Osteoblast (primary cell): ENCODE measurements around the gene OGDH. TPM values are rescaled to one million over a fixed set of nuclear protein-coding genes. Genes with fewer than 3 reads are reported as not detected.

ENCODE experiments used
- DNase-seq: peaks from one replicate; pipeline ENCODE4 v3.0.0; 2011; ENCODE audit warnings: low spot score, mixed read lengths; ENCODE audit not compliant: insufficient read length; ENCODE audit errors: missing footprints
- H2AFZ ChIP-seq: 2 replicates; pipeline ENCODE4 v1.6.0; 2011; ENCODE audit warnings: mild to moderate bottlenecking, low read length
- H3K27ac ChIP-seq: 2 replicates; pipeline ENCODE4 v1.5.1; 2011; ENCODE audit warnings: mild to moderate bottlenecking, low read depth, low read length, moderate library complexity
- H3K27me3 ChIP-seq: 2 replicates; pipeline ENCODE4 v1.6.0; 2012; ENCODE audit warnings: mild to moderate bottlenecking, control low read depth, inconsistent platforms, low read length, moderate library complexity; ENCODE audit not compliant: insufficient read depth
- H3K36me3 ChIP-seq: 2 replicates; pipeline ENCODE4 v1.5.1; 2011; ENCODE audit warnings: mild to moderate bottlenecking, low read length, control low read depth, moderate library complexity; ENCODE audit not compliant: insufficient read depth
- H3K4me1 ChIP-seq: 2 replicates; pipeline ENCODE4 v1.5.1; 2011; ENCODE audit warnings: mild to moderate bottlenecking, low read length, control low read depth, moderate library complexity; ENCODE audit not compliant: insufficient read depth
- H3K4me2 ChIP-seq: 2 replicates; pipeline ENCODE4 v1.6.0; 2011; ENCODE audit warnings: mild to moderate bottlenecking, low read length; ENCODE audit not compliant: insufficient read depth
- H3K4me3 ChIP-seq: fragments of 200-600 bp; sonication (generic); 3 replicates; pipeline ENCODE4 v1.5.1; 2012; ENCODE audit warnings: mild to moderate bottlenecking, low read length, inconsistent platforms; ENCODE audit not compliant: insufficient read depth
- H3K79me2 ChIP-seq: 2 replicates; pipeline ENCODE4 v1.6.0; 2012; ENCODE audit warnings: mild to moderate bottlenecking, low read length, control low read depth, inconsistent platforms; ENCODE audit not compliant: insufficient read depth
- H3K9me3 ChIP-seq: 2 replicates; pipeline ENCODE4 v1.5.1; 2011; ENCODE audit warnings: low read depth, low read length, control low read depth
- H4K20me1 ChIP-seq: 2 replicates; pipeline ENCODE4 v1.6.0; 2012; ENCODE audit warnings: mild to moderate bottlenecking, low read length, control low read depth; ENCODE audit not compliant: insufficient read depth
- CTCF ChIP-seq: IDR thresholded peaks from 2 replicates; pipeline ENCODE4 v1.5.1; 2011; ENCODE audit warnings: mild to moderate bottlenecking, low read depth, low read length, moderate library complexity; ENCODE audit errors: extremely low read depth
- total RNA-seq: library from RNA; depleted of rRNA; stranded (reverse); fragments of >200 nt; gene quantifications from 2 replicates; pipeline ENCODE4 v1.2.3, GENCODE V29; 2012

The OGDH gene
- total RNA-seq, 1 donor, result 64.4 TPM

GRCh38 chr7:44661233-44661632, 54.8 kb downstream of the OGDH start:
- no peak overlapping the region for H3K4me3 ChIP-seq
- no peak overlapping the region for H2AFZ ChIP-seq
- DNase-seq, result no peak
- H3K4me1 ChIP-seq, result peaks cover 18% of the 10 kb centered on the region
- H3K27ac ChIP-seq, result no peak overlapping the region
- peaks cover 19% of the 10 kb centered on the region for H3K36me3 ChIP-seq
- no peaks in the 10 kb centered on the region for H4K20me1 ChIP-seq
- H3K79me2 ChIP-seq, result peaks cover 12% of the 10 kb centered on the region
- no peaks in the 10 kb centered on the region for H3K27me3 ChIP-seq
- H3K9me3 ChIP-seq, result peaks cover 3% of the 10 kb centered on the region
- TF ChIP-seq CTCF, result no peak
- no peak overlapping the region for H3K4me2 ChIP-seq

GRCh38 chr7:44664780-44665461, 58.5 kb downstream of the OGDH start:
- H3K4me2 ChIP-seq, result no peak overlapping the region

GRCh38 chr7:44665531-44666213, 59.2 kb downstream of the OGDH start:
- peak overlapping the region; percentile 18 for H3K4me3 ChIP-seq
- H3K36me3 ChIP-seq, result peaks cover 39% of the 10 kb centered on the region
- H3K9me3 ChIP-seq, result peaks cover under 1% of the 10 kb centered on the region
- peaks cover 18% of the 10 kb centered on the region for H3K4me1 ChIP-seq
- DNase-seq, result peak; percentile 77
- peaks cover 5% of the 10 kb centered on the region for H3K79me2 ChIP-seq
- no peaks in the 10 kb centered on the region for H3K27me3 ChIP-seq
- peak overlapping the region; percentile 76 for H3K27ac ChIP-seq
- TF ChIP-seq CTCF, result no peak
- peak overlapping the region; percentile 26 for H3K4me2 ChIP-seq
- H4K20me1 ChIP-seq, result no peaks in the 10 kb centered on the region
- no peak overlapping the region for H2AFZ ChIP-seq

More at GRCh38 chr7:44664780-44665461, 58.5 kb downstream of the OGDH start:
- no peaks in the 10 kb centered on the region for H3K27me3 ChIP-seq
- no peak for DNase-seq
- peaks cover 18% of the 10 kb centered on the region for H3K4me1 ChIP-seq
- no peak for TF ChIP-seq CTCF
- H3K9me3 ChIP-seq, result peaks cover 3% of the 10 kb centered on the region
- peaks cover 39% of the 10 kb centered on the region for H3K36me3 ChIP-seq
- no peaks in the 10 kb centered on the region for H4K20me1 ChIP-seq
- H2AFZ ChIP-seq, result no peak overlapping the region
- H3K4me3 ChIP-seq, result no peak overlapping the region
- H3K79me2 ChIP-seq, result peaks cover 12% of the 10 kb centered on the region
- H3K27ac ChIP-seq, result peak overlapping the region; percentile 64

DNA sequence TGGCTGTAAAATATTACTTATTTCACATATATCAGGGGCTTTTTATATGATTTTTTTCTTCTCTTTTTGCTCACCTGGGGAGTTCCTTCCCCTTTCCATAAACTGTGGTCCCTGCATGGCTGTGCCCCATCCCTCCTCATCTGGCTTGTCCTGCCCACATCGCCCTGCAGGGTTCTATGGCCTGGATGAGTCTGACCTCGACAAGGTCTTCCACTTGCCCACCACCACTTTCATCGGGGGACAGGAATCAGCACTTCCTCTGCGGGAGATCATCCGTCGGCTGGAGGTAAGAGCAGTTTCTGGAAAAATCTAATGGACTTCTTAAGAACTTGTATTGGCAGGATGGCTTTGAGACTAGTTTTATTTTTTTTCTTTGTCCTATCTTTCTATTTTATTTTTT, 60.1 kb downstream of the OGDH start:
- H2AFZ ChIP-seq, result no peak overlapping the region
- no peak overlapping the region for H3K4me2 ChIP-seq
- H4K20me1 ChIP-seq, result no peaks in the 10 kb centered on the region
- peak; percentile 42 for DNase-seq
- peaks cover 34% of the 10 kb centered on the region for H3K36me3 ChIP-seq
- H3K79me2 ChIP-seq, result peaks cover 4% of the 10 kb centered on the region
- peaks cover 18% of the 10 kb centered on the region for H3K4me1 ChIP-seq
- H3K27me3 ChIP-seq, result no peaks in the 10 kb centered on the region
- no peak for TF ChIP-seq CTCF
- H3K9me3 ChIP-seq, result no peaks in the 10 kb centered on the region
- no peak overlapping the region for H3K4me3 ChIP-seq
- H3K27ac ChIP-seq, result peak overlapping the region; percentile 76
